B cell (primary cell): ENCODE data around the gene CNGA3. TPM values are rescaled to one million over a fixed set of nuclear protein-coding genes. Genes with fewer than 3 reads are reported as not detected.

Experiments used
- ATAC-seq: fragments of 200-7000 bp; cut with Tn5 transposase; one replicate; pipeline ENCODE4 v1.10.0; 2021; ENCODE audit warnings: low read depth, mild to moderate bottlenecking, moderate number of reproducible peaks, moderate library complexity
- CTCF ChIA-PET: fragments of 350-600 bp; sonication (Branson Sonifier 250); formaldehyde crosslinking; loops from one replicate; lab custom pipeline; 2021; ENCODE audit warnings: antibody characterized with exemption, inconsistent platforms; lab: Charles Lee
- POLR2A ChIA-PET: fragments of 350-600 bp; sonication (Branson Sonifier 250); formaldehyde crosslinking; loops from one replicate; lab custom pipeline; 2021; ENCODE audit warnings: antibody characterized with exemption; lab: Charles Lee
- DNase-seq: peaks from one replicate; pipeline ENCODE4 v3.0.0; 2013
- H2AFZ ChIP-seq: 2 replicates; pipeline ENCODE4 v1.6.1; 2012; ENCODE audit warnings: mild to moderate bottlenecking, low read depth, low read length; ENCODE audit not compliant: insufficient read depth, poor library complexity, severe bottlenecking
- H3K27ac ChIP-seq, 2 donors: 1 replicate in 1 of 2; 2 replicates in 1 of 2; pipeline ENCODE4 v1.5.1; 2012 to 2013; ENCODE audit warnings: low read length in 2 of 2, mild to moderate bottlenecking in 2 of 2, moderate library complexity in 1 of 2
- H3K27me3 ChIP-seq, 4 experiments: fragments of 200-600 bp in 1 of 4; sonication (generic) in 1 of 4; replicated peaks in 1 of 4; 1 replicate in 2 of 4; 2 replicates in 2 of 4; pipeline versions ENCODE4 v1.6.1 to v1.7.0; 2013 to 2016; ENCODE audit warnings: low read length in 3 of 4, mild to moderate bottlenecking in 2 of 4, mixed read lengths in 1 of 4, moderate library complexity in 1 of 4; ENCODE audit not compliant: insufficient read depth in 4 of 4, control insufficient read depth in 3 of 4; ENCODE audit errors: control extremely low read depth in 1 of 4
- H3K36me3 ChIP-seq, 2 experiments: replicated peaks in 1 of 2; 1 replicate in 1 of 2; 2 replicates in 1 of 2; pipeline versions ENCODE4 v1.6.1 to v1.7.1; 2013; ENCODE audit warnings: low read length in 1 of 2; ENCODE audit not compliant: insufficient read depth in 2 of 2, control insufficient read depth in 1 of 2; ENCODE audit errors: control extremely low read depth in 1 of 2, extremely low read depth in 1 of 2
- H3K4me1 ChIP-seq, 2 donors: fragments of 200-600 bp in 1 of 2; sonication (generic) in 1 of 2; 1 replicate in 1 of 2; 2 replicates in 1 of 2; pipeline versions ENCODE4 v1.5.1 to v1.6.1; 2013 to 2017; ENCODE audit warnings: low read length in 2 of 2; ENCODE audit not compliant: control insufficient read depth in 2 of 2, insufficient read depth in 2 of 2
- H3K4me2 ChIP-seq: replicated peaks from 2 replicates; pipeline ENCODE3; 2012; ENCODE audit warnings: mild to moderate bottlenecking, low read depth, low read length; ENCODE audit not compliant: poor library complexity, severe bottlenecking
- H3K4me3 ChIP-seq, 5 experiments: fragments of 200-600 bp in 1 of 5; sonication (generic) in 1 of 5; 1 replicate in 3 of 5; 2 replicates in 2 of 5; pipeline versions ENCODE4 v1.5.1 to v1.7.0; 2011 to 2016; ENCODE audit warnings: low read length in 4 of 5, mild to moderate bottlenecking in 4 of 5, low read depth in 2 of 5, control low read depth in 1 of 5, moderate library complexity in 1 of 5; ENCODE audit not compliant: insufficient read depth in 1 of 5; ENCODE audit errors: control extremely low read depth in 1 of 5, extremely low read depth in 1 of 5
- H3K79me2 ChIP-seq: fragments of 200-600 bp; sonication (generic); one replicate; pipeline ENCODE4 v1.6.0; 2016; ENCODE audit warnings: low read length; ENCODE audit not compliant: control insufficient read depth, insufficient read depth
- H3K9ac ChIP-seq: fragments of 200-600 bp; sonication (generic); 2 replicates; pipeline ENCODE4 v1.6.1; 2017; ENCODE audit warnings: mild to moderate bottlenecking, low read length, moderate library complexity
- H3K9me3 ChIP-seq, 3 donors: one replicate each; pipeline versions ENCODE4 v1.6.1 to v1.7.1; 2013; ENCODE audit warnings: low read length in 2 of 3; ENCODE audit not compliant: control insufficient read depth in 2 of 3, insufficient read depth in 1 of 3; ENCODE audit errors: control extremely low read depth in 1 of 3
- H4K20me1 ChIP-seq: 2 replicates; pipeline ENCODE4 v1.6.0; 2012; ENCODE audit warnings: mild to moderate bottlenecking, low read length; ENCODE audit not compliant: insufficient read depth, control insufficient read depth, poor library complexity, severe bottlenecking
- H3K27ac Mint-ChIP-seq: one replicate; pipeline ENCODE4 v1.8.0; 2021; ENCODE audit warnings: mixed read lengths
- H3K27me3 Mint-ChIP-seq: one replicate; pipeline ENCODE4 v1.8.0; 2021; ENCODE audit warnings: mixed read lengths
- H3K4me1 Mint-ChIP-seq: one replicate; pipeline ENCODE4 v1.8.0; 2021; ENCODE audit warnings: mixed read lengths
- H3K4me3 Mint-ChIP-seq: one replicate; pipeline ENCODE4 v1.8.0; 2021; ENCODE audit warnings: mixed read lengths
- H3K9me3 Mint-ChIP-seq: one replicate; pipeline ENCODE4 v1.8.0; 2022; ENCODE audit warnings: mixed read lengths; ENCODE audit not compliant: insufficient read depth
- CTCF ChIP-seq: fragments of 200-600 bp; IDR thresholded peaks from one replicate; pipeline ENCODE4 v1.8.0; 2022; ENCODE audit warnings: antibody characterized with exemption, mild to moderate bottlenecking
- EZH2 ChIP-seq: IDR thresholded peaks from 2 replicates; pipeline ENCODE4 v1.6.1; 2012; ENCODE audit warnings: borderline replicate concordance, low read depth, mild to moderate bottlenecking, moderate library complexity, low read length; ENCODE audit not compliant: insufficient read depth, poor library complexity, severe bottlenecking
- WGBS: methylation state at CpG from one replicate; pipeline ENCODE4 v1.1.5; 2013; ENCODE audit warnings: missing lambda C conversion rate; ENCODE audit not compliant: insufficient coverage; 5-methylcytosine and 5-hydroxymethylcytosine counted together
- intact Hi-C: fragments of 100-400 bp; cut with micrococcal nuclease; formaldehyde crosslinking; loops from one replicate; pipeline ENCODE4 v1.10.0; 2022
- polyA plus RNA-seq: library from polyadenylated mRNA; depleted of rRNA; stranded (reverse); fragments of >200 nt; gene quantifications from 2 replicates; pipeline ENCODE4 v1.2.3, GENCODE V29; 2012
- total RNA-seq, 2 donors: library from RNA; stranded (reverse); fragments of 120-200 nt in 1 of 2; gene quantifications; 1 replicate in 1 of 2; 2 replicates in 1 of 2; pipeline versions ENCODE4 v1.2.3 to v1.2.4, GENCODE V29; 2013 to 2022

CNGA3 gene
- total and polyA plus RNA-seq, 2 donors (not counting 1 experiment from before 2014, with no cell fraction given) = not detected

- no peak overlapping the region for H3K4me3 ChIP-seq
- H3K4me3 Mint-ChIP-seq = no peak overlapping the region
- POLR2A ChIA-PET = no interaction called here
- no peaks in the 10 kb centered on the region for H3K4me1 ChIP-seq
- H4K20me1 ChIP-seq = no peaks in the 10 kb centered on the region
- H2AFZ ChIP-seq = no peak overlapping the region
- no peak overlapping the region for H3K27ac ChIP-seq
- no CpG with 5 or more reads among the region's 1 CpG for WGBS
- no peaks in the 10 kb centered on the region for H3K36me3 ChIP-seq
- H3K4me1 Mint-ChIP-seq = no peaks in the 10 kb centered on the region
- H3K9ac ChIP-seq = no peak overlapping the region
- peaks cover 0 to 4% (median 0%) of the 10 kb centered on the region in 4 experiments for H3K27me3 ChIP-seq
- H3K27me3 Mint-ChIP-seq = peaks cover 47% of the 10 kb centered on the region
- DNase-seq = no peak
- H3K79me2 ChIP-seq = no peaks in the 10 kb centered on the region
- ATAC-seq = no peak
- TF ChIP-seq CTCF = no peak
- TF ChIP-seq EZH2 = no peak
- peaks cover 4% of the 10 kb centered on the region for H3K9me3 Mint-ChIP-seq
- no peak overlapping the region for H3K27ac Mint-ChIP-seq
- H3K4me2 ChIP-seq = no peak overlapping the region
- intact Hi-C loops = no loop called here
- CTCF ChIA-PET = no interaction called here
- peaks cover 0 to 11% (median 1%) of the 10 kb centered on the region in 3 donors for H3K9me3 ChIP-seq
Observed at GRCh38 chr2:98367721-98368120, 21.5 kb downstream of the CNGA3 start.

GRCh38 chr2:98369710-98370239, 23.5 kb downstream of the CNGA3 start:
- H3K36me3 ChIP-seq = no peaks in the 10 kb centered on the region
- Mint-ChIP-seq H3K27ac (no peak overlapping the region), H3K27me3 (peaks cover 62% of the 10 kb centered on the region), H3K9me3 (peaks cover 4% of the 10 kb centered on the region), H3K4me1 (no peaks in the 10 kb centered on the region), H3K4me3 (no peak overlapping the region)
- ChIA-PET POLR2A (no interaction called here), CTCF (no interaction called here)
- ATAC-seq (no peak), DNase-seq (no peak)
- intact Hi-C loops = no loop called here
- no peak overlapping the region for H3K27ac ChIP-seq
- H3K9ac ChIP-seq = no peak overlapping the region
- H3K9me3 ChIP-seq = peaks cover 0 to 11% (median 0%) of the 10 kb centered on the region in 3 donors
- H3K4me3 ChIP-seq = no peak overlapping the region
- H2AFZ ChIP-seq = no peak overlapping the region
- H4K20me1 ChIP-seq = no peaks in the 10 kb centered on the region
- H3K4me2 ChIP-seq = no peak overlapping the region
- H3K27me3 ChIP-seq = peaks cover 0 to 12% (median 0%) of the 10 kb centered on the region in 4 experiments
- WGBS = 100% methylated on average over 2 of the region's 9 CpGs
- TF ChIP-seq EZH2 (no peak), CTCF (no peak)
- no peaks in the 10 kb centered on the region for H3K79me2 ChIP-seq
- no peaks in the 10 kb centered on the region for H3K4me1 ChIP-seq
